Duodenal mucosa (tissue), 2 donors: Measurements from ENCODE around the gene ASXL1.

ENCODE experiments used
- H3K27ac ChIP-seq: one replicate; pipeline ENCODE4 v1.7.0; 2013; ENCODE audit warnings: low read depth, low read length
- H3K27me3 ChIP-seq, 2 donors: one replicate each; pipeline ENCODE4 v1.7.0; 2013; ENCODE audit warnings: low read length in 2 of 2, control low read depth in 1 of 2; ENCODE audit not compliant: insufficient read depth in 2 of 2, control insufficient read depth in 1 of 2
- H3K36me3 ChIP-seq, 2 donors: one replicate each; pipeline ENCODE4 v1.7.0; 2013; ENCODE audit warnings: low read length in 2 of 2, control low read depth in 1 of 2; ENCODE audit not compliant: insufficient read depth in 2 of 2, control insufficient read depth in 1 of 2
- H3K4me1 ChIP-seq, 2 donors: one replicate each; pipeline ENCODE4 v1.7.0; 2013; ENCODE audit warnings: low read length in 2 of 2, control low read depth in 1 of 2; ENCODE audit not compliant: insufficient read depth in 2 of 2, control insufficient read depth in 1 of 2
- H3K4me3 ChIP-seq, 2 donors: one replicate each; pipeline ENCODE4 v1.7.0; 2013; ENCODE audit warnings: low read length in 2 of 2, low read depth in 1 of 2
- H3K9ac ChIP-seq, 2 donors: one replicate each; pipeline ENCODE4 v1.7.0; 2013; ENCODE audit warnings: low read length in 2 of 2, low read depth in 1 of 2
- H3K9me3 ChIP-seq, 2 donors: one replicate each; pipeline ENCODE4 v1.7.0; 2013; ENCODE audit warnings: low read length in 2 of 2, control low read depth in 1 of 2; ENCODE audit not compliant: control insufficient read depth in 1 of 2

Gene ASXL1

DNA sequence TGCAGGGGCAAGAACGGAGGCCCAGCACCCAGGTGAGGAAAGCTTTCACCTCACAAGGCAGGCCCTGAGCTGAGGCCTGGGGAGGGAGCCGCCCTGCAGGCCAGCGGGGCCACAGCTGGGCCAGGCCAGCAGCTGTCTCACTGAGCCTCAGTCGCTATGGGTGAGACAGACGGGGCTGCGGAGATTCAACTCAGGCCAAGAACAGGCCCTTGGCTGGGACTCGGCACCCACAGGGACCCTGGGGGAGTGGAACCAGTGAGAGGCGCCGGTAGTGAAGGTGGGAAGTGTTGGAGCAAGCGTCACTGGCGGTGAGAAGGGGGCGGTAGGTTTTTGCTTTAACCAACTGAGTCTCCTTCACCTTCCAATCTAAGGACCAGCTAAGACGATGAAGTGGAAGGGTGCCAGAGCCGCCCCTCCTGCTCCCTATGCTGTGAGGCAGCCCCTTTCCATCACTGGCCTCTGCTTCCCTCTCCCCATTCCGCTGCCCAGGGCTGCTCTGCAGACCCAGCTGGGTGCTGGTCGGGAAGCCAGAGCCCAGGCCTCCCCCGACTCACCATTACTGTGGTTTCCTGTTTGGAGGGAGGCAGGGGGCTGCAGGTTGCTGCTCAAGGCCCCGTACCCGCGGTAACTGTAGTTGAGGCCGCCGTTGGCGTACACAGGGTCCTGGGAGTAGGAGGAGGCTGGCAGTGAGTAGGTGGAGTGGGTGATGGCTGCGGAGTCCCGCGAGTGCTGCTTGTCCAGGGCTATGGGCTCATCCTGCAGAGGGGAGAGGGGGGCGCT is 93.7 kb downstream of the ASXL1 start:
- Histone ChIP-seq H3K27ac (no peak overlapping the region), H3K4me3 (no peak overlapping the region), H3K27me3 (no peaks in the 10 kb centered on the region), H3K36me3 (peaks cover 43 to 90% of the 10 kb centered on the region in 2 donors), H3K9ac (no peak overlapping the region), H3K9me3 (no peaks in the 10 kb centered on the region), H3K4me1 (peaks cover 0 to 7% of the 10 kb centered on the region in 2 donors)

DNA sequence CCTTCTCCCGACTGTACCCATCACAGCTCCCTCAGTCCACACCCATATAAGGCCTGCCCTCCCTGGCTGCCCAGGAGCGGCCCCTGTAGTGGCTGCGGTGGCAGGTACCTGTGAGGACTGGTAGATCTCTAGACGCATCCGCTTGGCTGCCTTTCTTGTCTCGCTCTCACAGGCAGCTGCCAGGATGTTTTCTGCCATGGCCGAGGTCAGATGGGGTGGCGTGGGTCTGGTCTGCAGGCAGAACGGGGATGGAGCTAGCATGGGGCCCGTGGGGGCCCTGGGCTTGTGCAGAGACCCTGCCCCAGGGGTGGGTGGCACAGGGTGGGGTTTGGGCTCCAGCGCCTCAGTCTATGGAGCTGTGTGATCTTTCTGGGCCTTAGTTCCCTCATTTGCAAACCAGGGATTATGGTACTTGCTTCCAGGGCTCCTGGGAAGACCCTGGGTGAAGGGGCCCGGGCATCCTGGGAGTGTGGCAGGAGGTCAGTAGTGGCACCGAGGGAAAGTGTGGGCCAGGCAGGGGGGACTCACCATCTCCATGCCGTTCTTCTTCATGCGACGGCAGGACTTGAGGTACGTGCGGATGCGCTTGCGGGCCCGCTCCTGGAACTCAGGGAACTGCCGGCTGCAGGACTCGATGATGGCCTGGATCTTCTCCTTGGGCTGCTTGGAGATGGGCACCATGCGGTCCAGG is 94.8 kb downstream of the ASXL1 start:
- no peak overlapping the region for H3K4me3 ChIP-seq
- peaks cover 0 to 12% of the 10 kb centered on the region in 2 donors for H3K4me1 ChIP-seq
- H3K27me3 ChIP-seq: no peaks in the 10 kb centered on the region
- H3K9ac ChIP-seq: no peak overlapping the region
- H3K9me3 ChIP-seq: no peaks in the 10 kb centered on the region
- no peak overlapping the region for H3K27ac ChIP-seq
- H3K36me3 ChIP-seq: peaks cover 40 to 81% of the 10 kb centered on the region in 2 donors

DNA sequence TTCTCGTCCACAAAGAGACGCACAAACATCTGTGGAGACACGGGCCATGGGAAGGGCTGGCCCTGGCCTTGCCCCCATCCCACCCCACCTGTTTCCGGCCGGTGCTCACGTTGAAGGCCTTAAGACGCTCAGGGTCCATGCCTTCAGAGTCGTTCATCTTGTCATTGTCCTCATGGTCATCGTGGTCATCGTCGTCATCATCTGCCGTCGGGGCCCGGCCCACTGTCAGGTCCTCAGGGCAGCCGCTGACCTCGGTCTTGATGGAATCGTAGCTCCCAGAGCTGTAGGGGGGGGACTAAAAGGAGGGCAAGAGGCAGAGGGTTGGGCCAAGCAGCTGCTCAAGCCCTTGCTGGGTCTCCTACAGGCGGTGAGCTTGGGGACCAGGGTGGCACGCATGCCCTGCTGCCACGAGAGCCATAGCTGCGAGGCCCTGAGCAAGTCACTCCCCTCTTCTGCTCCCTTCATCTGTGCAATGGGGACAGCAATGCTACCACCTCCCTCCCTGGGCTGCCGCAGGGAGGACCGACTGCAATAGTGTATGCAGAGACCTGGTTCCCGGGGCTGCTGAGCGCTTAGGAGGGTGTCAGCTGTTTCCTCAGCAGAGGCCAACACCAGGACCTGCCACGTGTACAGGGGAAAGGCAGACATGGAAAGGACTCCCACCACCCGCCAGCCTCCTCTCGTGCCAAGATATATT is 95.5 kb downstream of the ASXL1 start:
- H3K27ac ChIP-seq: no peak overlapping the region
- no peaks in the 10 kb centered on the region for H3K9me3 ChIP-seq
- H3K4me1 ChIP-seq: peaks cover 0 to 12% of the 10 kb centered on the region in 2 donors
- H3K9ac ChIP-seq: no peak overlapping the region
- peaks cover 41 to 80% of the 10 kb centered on the region in 2 donors for H3K36me3 ChIP-seq
- no peaks in the 10 kb centered on the region for H3K27me3 ChIP-seq
- no peak overlapping the region for H3K4me3 ChIP-seq

DNA sequence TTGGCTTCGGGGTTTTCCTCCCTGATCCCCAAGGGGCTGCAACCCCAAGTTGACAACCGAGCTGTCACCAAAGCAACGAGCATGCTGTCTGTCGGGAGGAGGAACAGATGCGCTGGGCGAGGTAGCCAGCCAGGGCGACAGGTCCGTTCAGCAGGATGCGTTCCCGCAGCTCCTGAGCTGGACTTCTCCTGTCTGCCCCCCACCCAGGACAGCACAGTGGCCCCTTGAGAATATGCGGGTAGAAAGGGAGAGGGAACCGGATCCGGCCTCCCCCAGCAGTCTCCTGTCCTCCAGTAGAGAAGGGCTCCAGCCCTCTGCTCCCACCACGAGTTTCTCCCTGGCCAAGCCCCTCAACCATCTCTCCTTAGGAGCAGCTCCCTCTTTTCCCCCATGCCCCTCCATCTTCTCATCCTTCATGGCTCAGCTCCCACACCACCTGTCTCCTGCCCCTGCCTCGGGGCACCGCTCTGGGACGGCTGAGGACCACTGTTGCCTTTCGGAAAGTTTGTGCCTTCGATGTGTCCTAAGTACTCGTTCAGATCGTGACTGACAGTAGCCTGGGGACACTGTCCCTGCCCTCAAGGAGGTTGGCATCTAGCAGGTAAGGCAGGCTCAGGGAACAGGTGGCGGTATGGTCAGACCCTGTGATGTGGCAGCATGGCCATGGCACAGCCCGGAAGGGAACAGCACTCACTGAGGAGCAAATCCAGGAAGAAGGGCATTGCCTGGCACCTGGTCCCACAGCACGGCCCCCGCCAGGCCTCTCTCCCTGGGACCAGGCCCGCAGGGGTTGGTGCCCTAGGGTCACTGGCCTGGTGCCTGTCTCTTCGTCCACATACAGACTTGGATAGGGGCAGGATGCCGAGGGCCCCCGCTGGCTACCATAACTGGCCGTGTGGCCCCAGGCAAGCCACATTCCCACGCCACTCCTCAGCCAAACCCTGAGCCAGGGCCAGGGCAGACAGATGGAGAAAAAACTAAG is 96.3 kb downstream of the ASXL1 start:
- Histone ChIP-seq H3K9ac (no peak overlapping the region), H3K4me1 (peaks cover 0 to 12% of the 10 kb centered on the region in 2 donors), H3K36me3 (peaks cover 38 to 76% of the 10 kb centered on the region in 2 donors), H3K4me3 (no peak overlapping the region), H3K27ac (no peak overlapping the region), H3K9me3 (no peaks in the 10 kb centered on the region), H3K27me3 (no peaks in the 10 kb centered on the region)

DNA sequence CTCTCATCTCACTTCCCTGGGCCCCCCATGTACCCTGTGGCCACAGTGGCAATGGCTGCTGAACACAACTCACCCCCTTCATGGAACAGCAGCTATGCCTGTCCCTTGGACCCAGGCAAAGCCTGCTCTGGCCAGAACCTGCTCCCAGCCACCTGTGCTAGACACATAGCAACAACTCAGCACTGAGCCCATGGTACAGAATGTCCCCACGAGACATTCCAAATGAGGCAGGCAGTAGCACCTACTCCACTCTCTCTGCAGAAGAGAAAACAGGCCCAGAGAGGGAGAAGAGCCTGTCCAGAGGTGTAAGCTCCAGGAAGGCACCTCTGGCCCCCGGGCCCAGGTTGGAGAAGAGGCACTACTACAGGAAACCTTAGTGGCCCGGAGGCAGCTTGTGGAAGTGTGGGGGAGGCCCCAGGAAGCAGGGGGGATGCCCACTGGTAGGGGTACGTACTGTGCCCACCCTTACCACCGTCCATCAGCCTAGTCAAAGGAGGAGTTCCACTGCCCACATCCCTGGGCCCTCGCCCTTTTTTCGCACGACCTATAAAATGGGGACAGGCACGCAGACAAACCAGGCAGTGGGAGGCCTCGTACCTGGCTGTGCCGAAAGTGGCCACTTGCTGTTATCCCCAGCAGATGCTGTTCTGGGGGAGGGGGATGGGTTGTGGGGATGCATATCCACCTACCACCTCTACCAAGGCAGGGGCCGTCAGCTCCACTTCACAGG is 97.2 kb downstream of the ASXL1 start:
- H3K27me3 ChIP-seq: no peaks in the 10 kb centered on the region
- no peak overlapping the region for H3K9ac ChIP-seq
- H3K36me3 ChIP-seq: peaks cover 35 to 72% of the 10 kb centered on the region in 2 donors
- H3K4me3 ChIP-seq: no peak overlapping the region
- peaks cover 0 to 7% of the 10 kb centered on the region in 2 donors for H3K4me1 ChIP-seq
- H3K27ac ChIP-seq: no peak overlapping the region
- H3K9me3 ChIP-seq: no peaks in the 10 kb centered on the region

DNA sequence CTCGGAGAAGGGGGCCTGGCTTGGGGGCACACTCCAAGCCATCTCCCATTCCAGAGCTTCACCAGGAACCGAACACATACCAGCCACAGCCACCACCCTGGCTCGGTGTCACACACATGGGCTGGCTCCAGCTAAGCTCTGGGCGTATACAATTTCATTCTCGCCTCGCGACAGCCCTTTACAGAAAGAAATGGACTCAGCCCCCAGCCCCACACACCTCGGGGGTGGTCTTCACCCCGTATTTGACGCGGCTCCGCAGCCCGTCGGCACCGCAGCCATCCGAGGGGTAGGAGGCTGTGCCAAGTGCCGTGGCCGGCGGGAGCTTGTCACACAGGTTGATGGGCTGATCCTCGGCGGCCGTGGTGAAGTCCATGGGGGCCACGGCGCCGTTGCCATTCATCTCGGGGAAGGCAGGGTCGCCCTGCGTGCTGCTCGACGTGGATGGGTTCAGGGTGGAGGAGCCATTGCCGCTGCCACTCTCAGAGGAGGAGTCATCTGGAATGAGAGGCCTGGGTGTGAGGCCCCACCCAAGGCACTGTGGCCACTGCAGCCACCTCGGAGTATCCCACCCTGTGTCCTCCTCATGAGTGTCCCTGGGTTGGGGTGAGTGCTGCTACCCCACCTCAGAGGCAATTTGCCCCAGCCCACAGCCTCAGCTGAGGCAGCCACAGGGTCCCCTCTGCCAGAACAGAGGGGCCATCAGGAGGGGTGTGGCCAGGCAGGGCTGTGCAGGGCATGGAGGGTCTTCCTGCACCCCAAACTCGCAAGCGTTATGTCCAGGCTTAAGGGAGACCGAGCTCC is 98.0 kb downstream of the ASXL1 start:
- no peak overlapping the region for H3K4me3 ChIP-seq
- H3K36me3 ChIP-seq: peaks cover 33 to 72% of the 10 kb centered on the region in 2 donors
- H3K9me3 ChIP-seq: no peaks in the 10 kb centered on the region
- no peak overlapping the region for H3K27ac ChIP-seq
- H3K27me3 ChIP-seq: no peaks in the 10 kb centered on the region
- H3K4me1 ChIP-seq: peaks cover 0 to 5% of the 10 kb centered on the region in 2 donors
- no peak overlapping the region for H3K9ac ChIP-seq

DNA sequence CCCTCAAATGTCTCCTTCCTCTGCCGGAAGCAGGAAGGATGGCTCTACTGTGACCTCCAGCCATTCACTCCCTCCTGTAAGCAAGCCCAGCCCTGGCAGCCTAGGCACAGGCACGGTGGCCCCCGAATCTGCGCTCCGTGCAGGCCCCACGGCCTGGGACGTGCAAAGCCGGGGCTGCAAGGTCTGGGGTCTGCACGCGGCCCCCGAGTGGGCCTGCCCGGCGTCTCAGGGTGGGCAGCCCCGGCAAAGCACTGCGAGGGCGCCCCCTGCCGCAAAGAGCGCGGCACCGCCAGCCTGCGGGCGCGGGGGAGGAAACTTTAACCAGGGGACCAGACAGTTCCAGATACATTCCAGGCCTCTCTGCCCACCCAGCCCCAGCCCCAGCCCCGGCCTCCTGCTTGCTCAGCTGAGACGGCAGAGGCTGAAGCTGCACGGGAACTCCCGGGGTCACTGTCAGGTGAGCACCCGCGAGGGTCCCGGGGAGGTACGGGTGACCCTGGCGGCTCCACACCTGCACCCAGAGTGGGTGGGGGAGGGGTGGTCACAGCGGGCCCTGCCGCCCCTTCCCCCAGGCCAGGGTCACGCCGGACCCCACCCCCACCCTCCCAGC is 98.8 kb downstream of the ASXL1 start:
- H3K9ac ChIP-seq: no peak overlapping the region
- no peak overlapping the region for H3K27ac ChIP-seq
- peaks cover 30 to 64% of the 10 kb centered on the region in 2 donors for H3K36me3 ChIP-seq

DNA sequence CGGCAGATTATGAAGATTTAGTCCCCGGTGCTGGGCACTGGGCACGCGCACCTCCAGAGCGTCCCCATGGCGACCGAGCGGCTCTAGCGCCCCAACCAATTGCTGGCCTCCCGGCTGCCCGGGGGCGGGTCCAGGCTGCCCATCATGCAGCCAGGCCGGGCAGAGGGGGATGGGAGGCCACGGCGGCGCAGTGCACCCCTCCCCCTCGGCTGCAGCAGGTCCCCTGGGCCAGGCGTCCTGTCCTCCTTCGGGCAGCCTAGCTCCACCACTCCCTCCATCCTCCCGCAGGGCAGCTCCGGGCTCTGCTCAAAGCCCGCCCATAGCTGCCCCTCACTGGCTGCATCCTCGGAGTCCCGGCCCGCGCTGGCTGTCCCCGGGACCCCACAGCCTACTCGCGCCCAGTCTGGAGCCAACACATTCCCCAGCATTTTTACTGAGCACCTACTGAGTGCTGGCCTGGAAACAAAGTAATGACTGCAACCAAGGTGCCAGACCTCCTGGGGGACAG is 99.4 kb downstream of the ASXL1 start:
- H3K27ac ChIP-seq: no peak overlapping the region
- H3K9ac ChIP-seq: no peak overlapping the region
- H3K27me3 ChIP-seq: no peaks in the 10 kb centered on the region
- H3K9me3 ChIP-seq: no peaks in the 10 kb centered on the region
- H3K36me3 ChIP-seq: peaks cover 28 to 59% of the 10 kb centered on the region in 2 donors
- H3K4me1 ChIP-seq: peaks cover 5 to 8% of the 10 kb centered on the region in 2 donors
- no peak overlapping the region for H3K4me3 ChIP-seq

More for the DNA sequence above, 98.8 kb downstream of the ASXL1 start:
- Histone ChIP-seq H3K4me3 (no peak overlapping the region), H3K27me3 (no peaks in the 10 kb centered on the region), H3K4me1 (peaks cover 0 to 5% of the 10 kb centered on the region in 2 donors), H3K9me3 (no peaks in the 10 kb centered on the region)
